ENCODE measurements around the gene TNFRSF18. TPM values are rescaled to one million over a fixed set of nuclear protein-coding genes. Genes with fewer than 3 reads are reported as not detected.

Gene TNFRSF18, protein sequence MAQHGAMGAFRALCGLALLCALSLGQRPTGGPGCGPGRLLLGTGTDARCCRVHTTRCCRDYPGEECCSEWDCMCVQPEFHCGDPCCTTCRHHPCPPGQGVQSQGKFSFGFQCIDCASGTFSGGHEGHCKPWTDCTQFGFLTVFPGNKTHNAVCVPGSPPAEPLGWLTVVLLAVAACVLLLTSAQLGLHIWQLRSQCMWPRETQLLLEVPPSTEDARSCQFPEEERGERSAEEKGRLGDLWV
- total RNA-seq (under 1 TPM in 1 of 2 donors, not detected in 1; 0.19 TPM), polyA plus RNA-seq (under 1 TPM; 0.17 to 0.24 TPM)

GRCh38 chr1:1206376-1206965, at the start of gene TNFRSF18:
Gene TNFRSF18, minus strand, starts transcription at chr1:1206592. Its CDS starts 21 bp downstream, at chr1:1206571.
- H3K9me3 ChIP-seq (ENCODE audit: control insufficient read depth in 4 of 4, low read length in 3 of 4) = no peaks in the 10 kb centered on the region
- no peak within 1 kb of the TSS for H3K9ac ChIP-seq (ENCODE audit: low read depth in 1 of 2, low read length in 2 of 2)
- no peak within 1 kb of the TSS for H3K27ac ChIP-seq (ENCODE audit: low read depth in 1 of 2, low read length in 2 of 2)
- H3K4me3 ChIP-seq (ENCODE audit: low read depth in 1 of 3, low read length in 3 of 3) = peak within 1 kb of the TSS in 1 of 3 donors; percentile 6
- WGBS = 6% methylated on average over 49 of the region's 49 CpGs
- H3K27me3 ChIP-seq (ENCODE audit: control insufficient read depth in 4 of 4, insufficient read depth in 4 of 4, low read length in 3 of 4) = peaks cover 0 to 8% (median 0%) of the 10 kb centered on the region in 4 donors
- no peak for DNase-seq (ENCODE audit: low spot score)
- TF ChIP-seq JUND (IDR thresholded peaks at IDR 0.05) = no peak
- no peak for TF ChIP-seq RAD21 (IDR thresholded peaks at IDR 0.05)
- TF ChIP-seq, protein P1, sequence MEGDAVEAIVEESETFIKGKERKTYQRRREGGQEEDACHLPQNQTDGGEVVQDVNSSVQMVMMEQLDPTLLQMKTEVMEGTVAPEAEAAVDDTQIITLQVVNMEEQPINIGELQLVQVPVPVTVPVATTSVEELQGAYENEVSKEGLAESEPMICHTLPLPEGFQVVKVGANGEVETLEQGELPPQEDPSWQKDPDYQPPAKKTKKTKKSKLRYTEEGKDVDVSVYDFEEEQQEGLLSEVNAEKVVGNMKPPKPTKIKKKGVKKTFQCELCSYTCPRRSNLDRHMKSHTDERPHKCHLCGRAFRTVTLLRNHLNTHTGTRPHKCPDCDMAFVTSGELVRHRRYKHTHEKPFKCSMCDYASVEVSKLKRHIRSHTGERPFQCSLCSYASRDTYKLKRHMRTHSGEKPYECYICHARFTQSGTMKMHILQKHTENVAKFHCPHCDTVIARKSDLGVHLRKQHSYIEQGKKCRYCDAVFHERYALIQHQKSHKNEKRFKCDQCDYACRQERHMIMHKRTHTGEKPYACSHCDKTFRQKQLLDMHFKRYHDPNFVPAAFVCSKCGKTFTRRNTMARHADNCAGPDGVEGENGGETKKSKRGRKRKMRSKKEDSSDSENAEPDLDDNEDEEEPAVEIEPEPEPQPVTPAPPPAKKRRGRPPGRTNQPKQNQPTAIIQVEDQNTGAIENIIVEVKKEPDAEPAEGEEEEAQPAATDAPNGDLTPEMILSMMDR (IDR thresholded peaks at IDR 0.05; ENCODE audit: low read depth, low read length, missing input control) = no peak
- TF ChIP-seq HNF4G (IDR thresholded peaks at IDR 0.05) = no peak
- no peak for TF ChIP-seq MAX (IDR thresholded peaks at IDR 0.05)
- TF ChIP-seq FOXA2 (IDR thresholded peaks at IDR 0.05) = no peak
- no peak for TF ChIP-seq FOXA1 (IDR thresholded peaks at IDR 0.05)
- TF ChIP-seq SP1 (IDR thresholded peaks at IDR 0.05) = no peak
- no peak for TF ChIP-seq REST (IDR thresholded peaks at IDR 0.05)
- TF ChIP-seq, protein P2, sequence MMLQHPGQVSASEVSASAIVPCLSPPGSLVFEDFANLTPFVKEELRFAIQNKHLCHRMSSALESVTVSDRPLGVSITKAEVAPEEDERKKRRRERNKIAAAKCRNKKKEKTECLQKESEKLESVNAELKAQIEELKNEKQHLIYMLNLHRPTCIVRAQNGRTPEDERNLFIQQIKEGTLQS (IDR thresholded peaks at IDR 0.05) = no peak
- TF ChIP-seq RXRA (IDR thresholded peaks at IDR 0.05) = no peak
- TF ChIP-seq NR2F2 (IDR thresholded peaks at IDR 0.05) = no peak
- no peak for TF ChIP-seq YY1 (IDR thresholded peaks at IDR 0.05)
- no peak for TF ChIP-seq ZBTB33 (IDR thresholded peaks at IDR 0.05)
- TF ChIP-seq HNF4A (conservative IDR thresholded peaks at IDR 0.05) = no peak
- no peak for TF ChIP-seq EGR1 (IDR thresholded peaks at IDR 0.05; ENCODE audit: low read depth in 2 of 2)
- TF ChIP-seq TAF1 (conservative IDR thresholded peaks at IDR 0.05) = no peak
- no peak for TF ChIP-seq GABPA (IDR thresholded peaks at IDR 0.05 in 1 of 2, conservative IDR thresholded peaks at IDR 0.05 in 1 of 2)
- H3K36me3 ChIP-seq (ENCODE audit: control insufficient read depth in 4 of 4, insufficient read depth in 3 of 4, low read depth in 1 of 4, low read length in 3 of 4) = no peaks in the 10 kb centered on the region
- H3K4me1 ChIP-seq (ENCODE audit: control insufficient read depth in 4 of 4, insufficient read depth in 4 of 4, low read length in 3 of 4) = peaks cover 0 to 6% (median 1%) of the 10 kb centered on the region in 4 donors
